Lower leg skin (tissue), 4 donors: ENCODE results near the gene ARHGAP15. TPM values are rescaled to one million over a fixed set of nuclear protein-coding genes. Genes with fewer than 3 reads are reported as not detected.

Experiments
- DNase-seq, 2 donors: peaks; one replicate each; pipeline ENCODE4 v3.0.0-alpha.2; 2019; ENCODE audit warnings: low spot score in 2 of 2
- H3K4me3 ChIP-seq: fragments of 200-600 bp; sonication (generic); 2 replicates; pipeline ENCODE4 v1.5.1; 2017; ENCODE audit warnings: mild to moderate bottlenecking, low read depth; ENCODE audit not compliant: poor library complexity, severe bottlenecking
- CTCF ChIP-seq, 3 donors: fragments of 450-650 bp; IDR thresholded peaks; one replicate each; pipeline ENCODE4 v1.5.1; 2016; ENCODE audit warnings: antibody characterized with exemption in 3 of 3, mild to moderate bottlenecking in 3 of 3, moderate library complexity in 2 of 3
- POLR2A ChIP-seq, 2 donors: fragments of 450-650 bp; IDR thresholded peaks; one replicate each; pipeline ENCODE4 v1.6.1; 2016 to 2017; ENCODE audit warnings: antibody characterized with exemption in 2 of 2, mild to moderate bottlenecking in 1 of 2, moderate library complexity in 1 of 2
- WGBS, 2 donors: methylation state at CpG; one replicate each; pipeline ENCODE4 v1.1.5; 2018; 5-methylcytosine and 5-hydroxymethylcytosine counted together
- intact Hi-C: fragments of 100-400 bp; cut with DNase I; formaldehyde crosslinking; loops from one replicate; pipeline ENCODE4 v1.15.0; 2023; ENCODE audit warnings: low total_unique reads
- total RNA-seq, 4 donors: library from RNA; depleted of rRNA; stranded (reverse); fragments of >200 nt; gene quantifications; one replicate each; pipeline ENCODE4 v1.1.0, GENCODE V29; 2016

Gene ARHGAP15
- total RNA-seq, 4 donors from 2014 or later, result 1.1 to 4.6 (median 2.4) TPM

GRCh38 chr2:143162997-143163396 is 33.8 kb downstream of the ARHGAP15 start:
- no peak overlapping the region for H3K4me3 ChIP-seq
- TF ChIP-seq POLR2A (IDR thresholded peaks at IDR 0.05) (no peak), CTCF (IDR thresholded peaks at IDR 0.05) (no peak)
- intact Hi-C loops, result no loop called here
- no peak for DNase-seq
- 78 to 83% methylated on average over 1 of the region's 1 CpG for WGBS, 2 donors

DNA sequence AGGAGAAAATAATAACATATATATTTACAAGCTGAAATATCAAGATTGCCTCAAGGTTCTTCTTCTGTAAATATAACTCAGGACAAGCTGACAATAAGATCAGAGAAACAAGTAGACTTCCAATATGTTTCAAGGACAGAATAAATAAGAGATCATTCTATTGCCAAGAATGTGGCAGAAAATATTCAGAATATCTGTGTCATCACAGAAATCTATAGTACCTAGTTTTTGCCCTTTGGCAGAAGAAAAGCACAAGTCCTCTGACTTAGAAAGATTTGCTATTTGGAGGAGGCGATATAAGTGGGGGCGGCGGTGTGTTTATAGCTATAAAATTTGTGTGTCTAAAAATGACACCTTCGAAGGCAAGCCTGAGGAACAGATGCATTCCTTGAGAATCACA is 34.3 kb downstream of the ARHGAP15 start:
- no peak overlapping the region for H3K4me3 ChIP-seq
- TF ChIP-seq POLR2A (IDR thresholded peaks at IDR 0.05), result no peak
- TF ChIP-seq CTCF (IDR thresholded peaks at IDR 0.05), result no peak
- WGBS, 2 donors, result 65 to 76% methylated on average over 4 of the region's 4 CpGs
- DNase-seq, result no peak
- intact Hi-C loops, result no loop called here

- WGBS, 2 donors, result 81 to 82% methylated on average over 1 of the region's 1 CpG
- no peak for DNase-seq
- no peak for TF ChIP-seq CTCF (IDR thresholded peaks at IDR 0.05)
- TF ChIP-seq POLR2A (IDR thresholded peaks at IDR 0.05), result no peak
- H3K4me3 ChIP-seq, result no peak overlapping the region
- intact Hi-C loops, result no loop called here
Measured at GRCh38 chr2:143165291-143165690, 36.1 kb downstream of the ARHGAP15 start.

DNA sequence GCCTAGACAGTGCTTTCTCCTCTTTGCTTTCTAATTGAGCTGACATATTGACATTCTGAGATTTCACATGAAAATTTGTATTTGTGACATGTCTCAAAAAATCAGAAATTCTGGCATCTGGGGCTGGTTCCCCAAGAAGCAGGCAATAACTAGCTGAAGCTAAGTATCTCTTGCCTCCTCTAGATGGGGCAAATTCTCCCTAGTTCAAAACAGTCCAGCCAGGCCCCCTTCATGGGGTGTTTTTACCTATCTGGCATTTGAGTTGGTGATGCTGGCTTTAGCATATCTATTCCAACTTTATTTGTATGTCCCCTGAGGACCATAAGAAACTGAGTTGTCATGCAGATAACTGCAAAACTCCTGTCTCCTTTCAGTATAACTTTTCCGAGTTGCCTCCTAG is 39.9 kb downstream of the ARHGAP15 start:
- DNase-seq, result no peak
- intact Hi-C loops, result no loop called here
- TF ChIP-seq POLR2A (IDR thresholded peaks at IDR 0.05) (no peak), CTCF (IDR thresholded peaks at IDR 0.05) (no peak)
- 69 to 76% methylated on average over 1 of the region's 1 CpG for WGBS, 2 donors
- no peak overlapping the region for H3K4me3 ChIP-seq

DNA sequence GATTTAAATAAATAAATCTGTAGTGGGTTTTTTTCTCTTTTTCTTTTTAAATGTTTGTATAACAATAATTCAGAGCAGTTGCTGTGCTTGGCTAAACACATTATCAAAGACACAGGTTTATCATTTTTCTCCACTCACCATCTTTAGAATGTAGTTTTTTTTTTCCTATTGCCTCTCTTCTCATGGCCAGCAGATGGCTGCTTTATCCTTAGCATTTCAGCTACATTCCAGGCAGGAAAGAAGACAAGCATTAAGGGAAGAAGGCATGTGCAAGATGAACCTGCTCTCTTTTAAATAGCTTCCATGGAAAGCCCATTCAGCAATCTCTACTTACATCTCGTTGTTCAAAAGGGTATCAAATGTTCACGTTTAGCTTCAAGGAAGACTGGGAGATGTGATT is 42.6 kb downstream of the ARHGAP15 start:
- intact Hi-C loops, result no loop called here
- 39 to 58% methylated on average over 2 of the region's 2 CpGs for WGBS, 2 donors

More for the DNA sequence above, 42.6 kb downstream of the ARHGAP15 start:
- H3K4me3 ChIP-seq, result no peak overlapping the region
- TF ChIP-seq POLR2A (IDR thresholded peaks at IDR 0.05) (no peak), CTCF (IDR thresholded peaks at IDR 0.05) (no peak)
- no peak for DNase-seq
